Ectodermal cell (in vitro differentiated cells): Measurements from ENCODE around the gene C1QTNF5.
A peak's percentile ranks its signal among the peaks of the same experiment; 100 is the strongest.

Experiments
- H3K27ac ChIP-seq: 2 replicates; pipeline ENCODE4 v1.7.0; 2013; ENCODE audit warnings: mild to moderate bottlenecking, low read depth, low read length; ENCODE audit not compliant: insufficient read depth, poor library complexity, severe bottlenecking
- H3K27me3 ChIP-seq: 2 replicates; pipeline ENCODE4 v1.7.0; 2013; ENCODE audit warnings: mild to moderate bottlenecking, low read length; ENCODE audit not compliant: insufficient read depth, control insufficient read depth, poor library complexity, severe bottlenecking
- H3K36me3 ChIP-seq: one replicate; pipeline ENCODE4 v1.7.0; 2013; ENCODE audit warnings: low read length; ENCODE audit not compliant: control insufficient read depth, insufficient read depth
- H3K4me1 ChIP-seq: one replicate; pipeline ENCODE4 v1.7.0; 2013; ENCODE audit warnings: low read length; ENCODE audit not compliant: control insufficient read depth, insufficient read depth
- H3K4me3 ChIP-seq: 2 replicates; pipeline ENCODE4 v1.7.0; 2013; ENCODE audit warnings: low read depth, low read length, control low read depth; ENCODE audit not compliant: insufficient read depth
- H3K9me3 ChIP-seq: 2 replicates; pipeline ENCODE4 v1.7.0; 2013; ENCODE audit warnings: mild to moderate bottlenecking, low read length, moderate library complexity; ENCODE audit not compliant: control insufficient read depth
- WGBS, 2 experiments: methylation state at CpG; one replicate each; pipeline ENCODE4 v1.1.7; 2013; ENCODE audit warnings: missing lambda C conversion rate in 2 of 2; 5-methylcytosine and 5-hydroxymethylcytosine counted together

The C1QTNF5 gene

DNA sequence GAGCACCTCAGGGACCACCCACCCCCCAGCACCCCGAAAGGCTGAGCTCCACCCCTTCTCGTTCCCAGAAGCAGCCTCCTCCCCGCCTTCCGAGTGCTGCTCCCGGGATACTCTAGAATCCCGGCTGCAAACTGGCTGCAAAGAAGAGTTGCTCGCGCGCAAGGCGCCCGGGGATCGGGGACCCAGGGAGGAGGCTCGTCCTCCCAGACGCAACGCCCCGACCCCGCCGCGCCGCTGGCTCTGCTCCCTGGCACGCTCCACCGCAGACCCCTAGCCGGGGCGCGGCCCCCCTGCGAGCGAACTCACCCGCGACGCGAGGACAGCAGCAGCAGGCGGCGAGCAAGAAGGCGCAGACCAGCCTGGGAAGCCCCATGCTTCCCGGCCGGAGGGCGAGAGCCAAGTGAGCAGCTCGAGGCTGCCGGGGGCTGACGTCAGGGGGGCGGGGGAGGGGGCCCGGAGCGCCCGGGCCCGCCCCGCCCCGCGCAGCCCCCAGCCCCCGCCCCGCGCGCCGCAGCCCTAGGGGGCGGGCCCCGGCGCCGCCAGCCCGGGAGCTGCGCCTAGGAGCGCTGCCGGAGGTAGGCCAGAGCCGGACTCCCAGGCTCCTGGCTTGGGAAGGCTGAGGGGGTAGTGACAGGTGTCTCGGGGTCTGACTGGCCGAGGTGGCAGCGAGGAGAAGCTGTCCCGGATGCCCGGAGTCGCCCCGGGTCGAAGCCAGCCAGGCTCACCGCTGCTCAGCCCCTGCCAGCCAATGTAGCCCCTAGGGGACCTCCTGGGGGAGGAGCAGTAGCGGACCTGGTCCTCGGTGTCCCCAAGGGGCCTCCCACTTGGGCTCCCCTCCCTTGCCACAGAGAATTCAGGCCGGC lies 23.7 kb downstream of the C1QTNF5 start, which contains the start of gene MCAM:
MCAM (minus strand) TSS at position 402 of the 863 bp plus-strand sequence; CDS start at position 373, 29 bp downstream.
- Histone ChIP-seq H3K9me3 (no peaks in the 10 kb centered on the region), H3K27me3 (peaks cover 32% of the 10 kb centered on the region), H3K4me1 (peaks cover 52% of the 10 kb centered on the region), H3K27ac (no peak within 1 kb of the TSS), H3K4me3 (peak within 1 kb of the TSS; percentile 41), H3K36me3 (peaks cover 3% of the 10 kb centered on the region)
- WGBS, 2 experiments = 1% methylated on average over 74 of the region's 74 CpGs

DNA sequence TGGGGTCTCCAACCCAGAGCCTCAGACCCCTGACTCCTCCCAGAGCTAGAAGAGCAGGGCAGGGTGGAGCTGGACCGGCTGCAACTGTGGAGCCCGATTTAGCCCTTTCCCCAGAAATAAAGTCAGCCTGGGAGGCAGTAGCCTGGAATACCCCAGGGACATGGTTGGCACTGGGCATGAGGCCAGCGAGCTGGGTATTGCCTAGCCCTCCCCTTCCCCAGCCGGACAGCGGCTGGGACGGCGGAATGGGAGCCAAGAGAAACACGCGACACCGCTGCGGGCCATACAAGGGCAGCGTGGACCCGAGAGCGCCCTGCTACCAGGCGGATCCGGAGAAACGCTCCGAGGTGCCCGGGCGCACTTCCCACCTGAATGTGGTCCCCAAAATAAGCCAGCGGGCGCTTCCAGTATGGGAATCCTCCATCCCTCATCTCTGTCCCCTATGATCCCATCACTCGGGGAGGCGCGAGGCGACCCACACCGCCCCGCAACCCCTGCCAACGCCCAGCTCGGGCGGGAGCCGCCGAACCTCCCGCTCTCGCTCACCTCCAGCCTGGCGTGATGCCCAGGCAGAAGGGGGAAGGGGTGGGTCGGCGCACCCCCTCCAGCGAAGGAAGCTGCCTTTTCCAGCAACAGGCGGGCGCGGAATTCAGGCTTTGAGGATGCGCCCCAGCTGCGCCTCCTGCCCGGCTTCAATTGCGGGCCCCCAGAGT lies 24.5 kb downstream of the C1QTNF5 start:
- 1 to 2% methylated on average over 46 of the region's 46 CpGs for WGBS, 2 experiments
- H3K27me3 ChIP-seq = peaks cover 32% of the 10 kb centered on the region
- peaks cover 3% of the 10 kb centered on the region for H3K36me3 ChIP-seq
- no peaks in the 10 kb centered on the region for H3K9me3 ChIP-seq
- no peak overlapping the region for H3K27ac ChIP-seq
- H3K4me1 ChIP-seq = peaks cover 49% of the 10 kb centered on the region
- peak overlapping the region; percentile 41 for H3K4me3 ChIP-seq

DNA sequence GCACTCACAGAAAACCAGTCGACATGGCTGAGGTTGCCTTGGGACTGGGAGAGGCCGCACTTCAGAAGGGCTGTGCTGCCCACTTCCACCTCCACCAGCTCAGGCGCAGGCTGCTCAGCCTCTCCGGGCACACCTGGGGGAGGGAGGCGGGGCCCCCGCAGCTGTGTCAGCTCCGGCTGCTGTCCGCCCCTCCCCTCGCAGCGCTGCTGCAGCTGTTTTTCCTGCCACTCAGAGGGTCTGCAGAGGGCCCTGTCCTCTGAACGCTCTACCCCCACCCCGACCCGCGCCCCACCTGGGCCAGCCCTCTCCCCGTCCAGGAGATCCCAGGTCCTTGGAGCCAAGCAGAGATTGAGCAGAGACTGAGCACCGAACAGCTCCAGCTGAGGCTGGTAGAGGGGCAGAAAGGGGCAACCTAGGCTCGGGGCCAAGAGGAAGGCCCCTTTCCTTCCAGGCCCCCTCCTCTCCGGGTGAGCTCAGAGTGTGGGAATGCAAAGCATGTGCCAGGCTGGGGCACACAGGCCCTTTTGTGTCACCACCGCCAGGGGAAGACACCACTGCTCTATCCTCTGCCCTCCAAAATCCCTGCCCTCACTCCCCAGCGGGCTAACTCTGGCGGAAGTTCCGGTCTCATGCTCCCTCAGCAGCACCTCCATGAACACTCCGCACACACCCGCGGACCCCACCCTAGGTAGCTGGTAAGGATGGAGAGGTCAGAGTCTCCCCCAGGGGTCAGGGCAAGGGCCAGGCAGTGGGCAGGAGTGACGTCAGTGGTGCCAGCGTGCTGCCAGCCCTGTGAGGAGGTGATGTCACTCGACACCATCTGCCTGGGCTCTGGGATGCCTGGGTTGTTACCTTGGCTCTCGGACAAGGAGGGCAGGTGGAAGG lies 25.3 kb downstream of the C1QTNF5 start:
- H3K4me3 ChIP-seq = peak overlapping the region; percentile 41
- H3K4me1 ChIP-seq = peaks cover 42% of the 10 kb centered on the region
- peaks cover 32% of the 10 kb centered on the region for H3K27me3 ChIP-seq
- WGBS, 2 experiments = 9 to 11% methylated on average over 29 of the region's 29 CpGs
- H3K36me3 ChIP-seq = peaks cover 6% of the 10 kb centered on the region
- H3K9me3 ChIP-seq = no peaks in the 10 kb centered on the region
- no peak overlapping the region for H3K27ac ChIP-seq

DNA sequence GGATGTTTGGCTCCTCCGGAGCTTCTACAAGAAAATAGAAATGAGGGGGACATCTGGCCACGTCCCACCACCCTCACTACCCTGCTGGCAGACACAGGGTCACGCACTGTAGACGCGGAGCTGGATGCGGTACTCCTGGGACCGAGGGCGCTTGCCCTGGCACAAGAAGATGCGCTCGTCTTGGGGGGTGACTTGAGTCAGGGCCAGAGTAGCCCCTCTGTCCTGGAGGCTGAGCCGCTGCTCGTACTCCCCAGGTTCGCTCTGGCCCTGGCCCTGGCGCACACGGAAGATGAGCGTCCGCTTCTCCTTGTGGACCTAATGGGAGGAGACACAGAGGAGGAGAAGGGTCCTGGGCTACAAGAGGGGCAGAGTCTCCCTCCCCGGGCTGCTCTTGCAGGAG lies 26.0 kb downstream of the C1QTNF5 start:
- peak overlapping the region; percentile 41 for H3K4me3 ChIP-seq
- peaks cover 32% of the 10 kb centered on the region for H3K27me3 ChIP-seq

DNA sequence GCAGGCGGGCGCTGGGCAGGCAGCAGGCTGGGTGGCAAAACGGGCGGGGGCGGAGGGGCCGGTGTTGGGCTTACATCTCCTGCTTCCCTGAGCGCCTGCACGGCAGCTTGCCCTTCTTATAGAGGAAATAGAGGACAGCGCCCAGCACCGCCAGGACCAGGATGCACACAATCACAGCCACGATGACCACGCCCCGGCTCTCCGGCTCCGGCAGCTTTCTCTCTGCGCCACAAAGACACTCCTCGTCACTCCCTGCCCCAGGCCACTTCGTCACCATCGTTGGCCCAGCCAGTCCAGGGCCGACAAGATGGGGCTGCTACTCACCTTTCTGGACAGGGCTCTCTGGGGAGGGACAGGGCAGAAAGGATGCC lies 30.0 kb downstream of the C1QTNF5 start:
- Histone ChIP-seq H3K9me3 (no peaks in the 10 kb centered on the region), H3K27ac (no peak overlapping the region), H3K27me3 (peaks cover 11% of the 10 kb centered on the region), H3K4me3 (no peak overlapping the region), H3K36me3 (peaks cover 10% of the 10 kb centered on the region), H3K4me1 (peaks cover 19% of the 10 kb centered on the region)
- WGBS, 2 experiments = 94 to 95% methylated on average over 20 of the region's 20 CpGs

More for the DNA sequence above, 26.0 kb downstream of the C1QTNF5 start:
- 85% methylated on average over 18 of the region's 18 CpGs for WGBS, 2 experiments
- peaks cover 39% of the 10 kb centered on the region for H3K4me1 ChIP-seq
- peaks cover 6% of the 10 kb centered on the region for H3K36me3 ChIP-seq
- H3K9me3 ChIP-seq = no peaks in the 10 kb centered on the region
- H3K27ac ChIP-seq = no peak overlapping the region

DNA sequence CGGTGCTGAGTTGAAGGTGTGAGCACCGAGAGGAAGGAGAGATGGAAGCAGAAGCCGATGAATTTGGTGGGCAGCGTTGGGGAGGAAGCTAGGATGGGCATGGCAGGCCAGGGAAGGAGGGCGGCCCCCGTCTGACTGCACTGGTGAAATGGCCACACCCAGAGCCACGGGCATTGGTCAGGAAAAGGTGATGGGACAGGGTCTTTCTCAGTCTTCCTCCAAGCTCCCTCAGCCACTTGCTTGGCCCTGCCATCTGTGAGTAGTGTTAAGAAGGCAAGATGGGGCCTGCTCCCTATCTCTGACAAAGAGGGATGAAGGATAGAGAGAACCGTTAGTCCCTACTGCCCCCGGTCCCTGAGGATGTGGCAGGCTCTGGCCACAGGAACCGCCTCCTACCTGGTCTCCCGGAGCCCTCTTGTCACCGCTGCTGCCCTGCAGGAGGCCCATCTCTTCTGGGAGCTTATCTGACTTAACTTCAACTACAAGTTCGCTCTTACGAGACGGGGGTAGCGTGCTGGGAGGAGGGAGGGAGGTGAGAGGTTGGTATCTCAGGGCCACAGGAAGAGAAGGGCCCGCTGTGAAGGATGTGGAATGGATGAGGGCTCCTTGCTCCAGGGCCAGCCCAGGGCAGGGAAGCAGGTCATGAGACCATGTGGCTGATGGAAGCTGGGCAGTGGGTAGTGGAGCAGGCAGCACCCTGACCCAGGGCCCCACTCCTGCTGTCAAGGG lies 30.6 kb downstream of the C1QTNF5 start:
- Histone ChIP-seq H3K27ac (no peak overlapping the region), H3K27me3 (peaks cover 5% of the 10 kb centered on the region), H3K9me3 (no peaks in the 10 kb centered on the region), H3K4me1 (peaks cover 14% of the 10 kb centered on the region), H3K36me3 (peaks cover 10% of the 10 kb centered on the region), H3K4me3 (no peak overlapping the region)
- 91 to 93% methylated on average over 17 of the region's 17 CpGs for WGBS, 2 experiments

DNA sequence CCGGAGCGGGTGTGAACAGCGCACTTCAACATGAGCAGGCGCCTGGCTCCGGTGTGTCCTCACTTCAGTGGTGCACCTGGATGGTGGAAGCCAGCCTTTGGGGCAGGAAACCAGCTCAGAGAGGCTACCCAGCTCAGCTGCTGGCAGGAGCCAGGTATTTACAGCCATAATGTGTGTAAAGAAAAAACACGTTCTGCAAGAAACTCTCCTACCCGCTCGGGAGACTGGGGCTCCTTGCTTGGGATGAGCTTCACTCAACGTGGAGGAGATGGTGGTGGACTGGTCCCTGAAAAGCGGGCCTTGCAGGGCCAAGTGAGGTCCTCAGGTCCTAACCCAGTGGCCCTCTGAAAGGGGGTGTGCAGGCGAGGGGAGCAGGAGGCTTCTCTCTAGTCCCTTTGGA lies 31.3 kb downstream of the C1QTNF5 start:
- Histone ChIP-seq H3K27ac (no peak overlapping the region), H3K4me3 (no peak overlapping the region), H3K36me3 (peaks cover 10% of the 10 kb centered on the region), H3K4me1 (peaks cover 14% of the 10 kb centered on the region), H3K9me3 (no peaks in the 10 kb centered on the region), H3K27me3 (no peaks in the 10 kb centered on the region)
- WGBS, 2 experiments = 95 to 96% methylated on average over 11 of the region's 11 CpGs

DNA sequence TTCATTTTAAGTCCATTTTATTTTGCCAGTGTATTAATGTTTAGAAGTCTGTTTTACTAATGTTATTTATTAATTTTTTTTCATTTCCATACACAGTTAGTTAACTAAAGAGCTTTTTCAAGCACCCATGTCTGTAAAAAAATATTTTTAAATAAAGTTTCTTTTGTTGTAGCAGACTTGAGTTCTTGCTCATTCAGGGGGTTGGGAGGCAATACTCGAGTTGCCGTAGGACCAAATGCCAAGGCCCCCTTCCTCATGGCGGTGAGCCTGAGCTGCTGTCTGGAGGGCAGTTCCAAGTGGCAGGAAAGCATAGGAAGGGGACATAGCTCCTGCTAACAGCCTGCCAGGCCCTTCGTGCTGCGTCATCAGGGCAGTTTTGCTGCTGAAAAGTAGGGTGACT lies 32.7 kb downstream of the C1QTNF5 start:
- Histone ChIP-seq H3K36me3 (peaks cover 7% of the 10 kb centered on the region), H3K27ac (no peak overlapping the region), H3K4me3 (no peak overlapping the region), H3K4me1 (peaks cover 14% of the 10 kb centered on the region), H3K27me3 (no peaks in the 10 kb centered on the region), H3K9me3 (no peaks in the 10 kb centered on the region)
- 88 to 89% methylated on average over 5 of the region's 5 CpGs for WGBS, 2 experiments

DNA sequence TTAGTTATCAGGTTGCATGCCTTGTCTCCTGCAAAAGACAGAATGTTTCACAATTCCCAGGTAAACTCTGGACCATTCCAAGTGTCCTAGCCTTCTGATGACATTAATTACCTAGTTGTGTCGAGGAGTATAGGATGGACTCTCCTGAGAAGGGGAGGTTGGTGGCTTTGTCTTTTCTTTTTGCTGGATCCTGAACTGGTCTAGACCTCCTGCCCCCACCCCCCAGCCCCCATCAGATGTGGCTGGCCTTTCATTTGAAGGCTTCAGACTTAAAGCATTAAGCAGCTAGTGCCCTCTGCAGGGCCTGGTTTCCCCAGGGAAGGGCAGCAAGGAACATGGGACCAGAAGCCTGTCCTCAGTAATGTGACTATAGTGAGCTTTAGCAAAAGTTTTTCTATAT lies 33.5 kb downstream of the C1QTNF5 start:
- Histone ChIP-seq H3K27ac (no peak overlapping the region), H3K4me1 (peaks cover 14% of the 10 kb centered on the region), H3K4me3 (no peak overlapping the region), H3K9me3 (no peaks in the 10 kb centered on the region), H3K36me3 (peaks cover 7% of the 10 kb centered on the region), H3K27me3 (no peaks in the 10 kb centered on the region)
- 83 to 95% methylated on average over 1 of the region's 1 CpG for WGBS, 2 experiments
